Fibroblast of pulmonary artery (primary cell): ENCODE data around the gene GTF2A1L.
A peak's percentile ranks its signal among the peaks of the same experiment; 100 is the strongest.

Experiments
- DNase-seq: peaks from one replicate; pipeline ENCODE4 v3.0.0-alpha.2; 2010; ENCODE audit warnings: low read depth
- H3K4me3 ChIP-seq: replicated peaks from 2 replicates; pipeline ENCODE4 v1.5.1; 2011; ENCODE audit warnings: low read depth, mild to moderate bottlenecking, control low read depth, low read length, moderate library complexity
- TF ChIP-seq, protein P1 (sequence below): IDR thresholded peaks from 2 replicates; pipeline ENCODE4 v1.5.1; 2011; ENCODE audit warnings: mild to moderate bottlenecking, control low read depth, low read length, inconsistent platforms; ENCODE audit errors: missing control alignments

Gene GTF2A1L

GRCh38 chr2:48719480-48720177 lies 102.0 kb downstream of the GTF2A1L start:
- no peak for DNase-seq
- TF ChIP-seq, protein P1, sequence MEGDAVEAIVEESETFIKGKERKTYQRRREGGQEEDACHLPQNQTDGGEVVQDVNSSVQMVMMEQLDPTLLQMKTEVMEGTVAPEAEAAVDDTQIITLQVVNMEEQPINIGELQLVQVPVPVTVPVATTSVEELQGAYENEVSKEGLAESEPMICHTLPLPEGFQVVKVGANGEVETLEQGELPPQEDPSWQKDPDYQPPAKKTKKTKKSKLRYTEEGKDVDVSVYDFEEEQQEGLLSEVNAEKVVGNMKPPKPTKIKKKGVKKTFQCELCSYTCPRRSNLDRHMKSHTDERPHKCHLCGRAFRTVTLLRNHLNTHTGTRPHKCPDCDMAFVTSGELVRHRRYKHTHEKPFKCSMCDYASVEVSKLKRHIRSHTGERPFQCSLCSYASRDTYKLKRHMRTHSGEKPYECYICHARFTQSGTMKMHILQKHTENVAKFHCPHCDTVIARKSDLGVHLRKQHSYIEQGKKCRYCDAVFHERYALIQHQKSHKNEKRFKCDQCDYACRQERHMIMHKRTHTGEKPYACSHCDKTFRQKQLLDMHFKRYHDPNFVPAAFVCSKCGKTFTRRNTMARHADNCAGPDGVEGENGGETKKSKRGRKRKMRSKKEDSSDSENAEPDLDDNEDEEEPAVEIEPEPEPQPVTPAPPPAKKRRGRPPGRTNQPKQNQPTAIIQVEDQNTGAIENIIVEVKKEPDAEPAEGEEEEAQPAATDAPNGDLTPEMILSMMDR = no peak
- H3K4me3 ChIP-seq = no peak overlapping the region

- TF ChIP-seq, protein P1 = no peak
- no peak for DNase-seq
- no peak overlapping the region for H3K4me3 ChIP-seq
Observed at GRCh38 chr2:48721158-48721557, 103.5 kb downstream of the GTF2A1L start.

DNA sequence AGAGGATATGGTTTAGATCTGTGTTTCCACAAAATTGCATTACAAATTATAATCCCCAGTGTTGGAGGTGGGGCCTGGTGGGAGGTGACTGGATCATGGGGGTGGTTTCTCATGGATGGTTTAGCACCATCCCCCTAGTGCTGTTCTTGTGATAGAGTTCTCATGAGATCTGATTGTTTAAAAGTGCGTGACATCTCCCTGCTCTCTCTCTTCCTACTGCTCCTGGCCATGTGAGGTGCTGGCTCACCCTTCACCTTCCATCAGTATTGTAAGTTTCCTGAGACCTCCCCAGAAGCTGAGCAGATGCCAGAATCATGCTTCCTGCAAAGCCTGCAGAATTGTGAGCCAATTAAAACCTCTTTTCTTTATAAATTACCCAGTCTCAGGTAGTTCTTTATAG lies 104.7 kb downstream of the GTF2A1L start:
- TF ChIP-seq, protein P1 = no peak
- DNase-seq = no peak
- no peak overlapping the region for H3K4me3 ChIP-seq

DNA sequence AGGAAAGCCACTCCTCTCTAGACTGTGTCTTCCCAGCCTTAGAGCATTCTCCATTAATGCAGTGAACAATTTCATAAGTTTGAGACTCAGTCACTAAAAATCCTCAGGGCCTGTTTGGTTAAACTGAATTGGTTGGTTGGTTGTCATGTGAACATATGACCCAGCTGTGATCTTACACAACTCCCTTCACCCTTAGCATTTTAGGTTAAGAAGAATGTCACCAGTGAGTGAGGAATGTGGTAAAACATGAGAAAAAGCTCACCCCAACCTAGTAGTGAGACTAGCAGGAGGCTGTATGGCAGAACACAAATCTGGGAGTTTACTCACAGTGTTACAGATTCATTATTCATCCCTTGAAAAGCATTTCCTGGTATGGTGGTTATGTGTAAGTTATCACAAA lies 105.5 kb downstream of the GTF2A1L start:
- TF ChIP-seq, protein P1 = no peak
- no peak overlapping the region for H3K4me3 ChIP-seq
- peak; percentile 85 for DNase-seq

DNA sequence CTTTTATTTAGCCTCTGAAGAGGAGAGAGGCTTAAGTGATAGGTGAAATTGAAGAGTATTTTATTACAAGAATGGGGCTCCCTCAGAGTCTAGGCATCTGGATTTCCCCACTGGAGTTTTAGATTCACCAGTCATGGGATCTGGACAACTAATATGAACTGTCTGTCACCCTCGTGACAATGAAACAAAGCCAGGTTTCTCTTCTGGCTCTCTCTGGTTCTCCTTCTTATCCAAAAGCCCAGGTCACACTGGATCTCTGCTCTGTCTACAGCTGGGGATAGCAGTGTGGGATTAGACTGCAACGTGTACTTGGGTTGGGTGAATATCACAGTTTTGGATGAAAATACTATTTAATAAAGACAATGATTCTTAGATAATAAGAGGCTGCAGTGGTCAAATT lies 106.6 kb downstream of the GTF2A1L start:
- H3K4me3 ChIP-seq = no peak overlapping the region
- TF ChIP-seq, protein P1 = no peak
- no peak for DNase-seq

GRCh38 chr2:48725696-48726494 lies 108.2 kb downstream of the GTF2A1L start:
- TF ChIP-seq, protein P1 = no peak
- no peak overlapping the region for H3K4me3 ChIP-seq
- DNase-seq = no peak

- TF ChIP-seq, protein P1 = no peak
- H3K4me3 ChIP-seq = no peak overlapping the region
- DNase-seq = no peak
Observed at GRCh38 chr2:48727560-48727959, 109.9 kb downstream of the GTF2A1L start.
